ENCODE measurements around the gene DNAJC25.

- TF ChIP-seq ZBTB26 (CRISPR knock-in tag; IDR thresholded peaks at IDR 0.05; ENCODE audit: borderline replicate concordance) (no peak), CTCF (CRISPR knock-in tag; IDR thresholded peaks at IDR 0.05) (no peak), ZNF496 (CRISPR knock-in tag; IDR thresholded peaks at IDR 0.05; ENCODE audit: insufficient replicate concordance) (no peak), POLR2A (IDR thresholded peaks at IDR 0.05; ENCODE audit: insufficient read depth in 1 of 2, low read depth in 2 of 2, low read length in 2 of 2) (no peak), POLR2AphosphoS2 (IDR thresholded peaks at IDR 0.05; ENCODE audit: low read depth, low read length) (no peak), ZBTB44 (CRISPR knock-in tag; IDR thresholded peaks at IDR 0.05) (no peak), HDAC6 (IDR thresholded peaks at IDR 0.05; ENCODE audit: low read depth, low read length) (no peak), PATZ1 (CRISPR knock-in tag; IDR thresholded peaks at IDR 0.05) (no peak), NCOR1 (IDR thresholded peaks at IDR 0.05; ENCODE audit: borderline replicate concordance, low read length) (no peak), ZNF274 (CRISPR knock-in tag; IDR thresholded peaks at IDR 0.05) (no peak), IRF2 (CRISPR knock-in tag; IDR thresholded peaks at IDR 0.05) (no peak)
These were observed 42.3 kb upstream of the DNAJC25 start for GRCh38 chr9:111588846-111589245.

Data from HepG2 (cell line).